H7 (cell line): ENCODE results near the gene SPATS2L. TPM values are rescaled to one million over a fixed set of nuclear protein-coding genes. Genes with fewer than 3 reads are reported as not detected.

ENCODE experiments used
- DNase-seq: peaks from one replicate; pipeline ENCODE4 v3.0.0; 2012
- H3K27me3 ChIP-seq: 2 replicates; pipeline ENCODE4 v1.6.0; 2011; ENCODE audit warnings: mild to moderate bottlenecking, low read length; ENCODE audit not compliant: control insufficient read depth, insufficient read depth
- H3K36me3 ChIP-seq: replicated peaks from 2 replicates; pipeline ENCODE4 v1.5.1; 2011; ENCODE audit warnings: low read length; ENCODE audit not compliant: control insufficient read depth, insufficient read depth
- H3K4me3 ChIP-seq: 2 replicates; pipeline ENCODE4 v1.5.1; 2011; ENCODE audit warnings: low read depth, mild to moderate bottlenecking, control low read depth, low read length, moderate library complexity; ENCODE audit not compliant: insufficient read depth
- total RNA-seq: library from RNA; depleted of rRNA; stranded (reverse); fragments of >200 nt; shearing (Covaris generic); gene quantifications from 2 replicates; pipeline ENCODE4 v1.2.3, GENCODE V29; 2014

Gene SPATS2L
- total RNA-seq, 1 experiment from 2014 or later = 106 TPM

DNA sequence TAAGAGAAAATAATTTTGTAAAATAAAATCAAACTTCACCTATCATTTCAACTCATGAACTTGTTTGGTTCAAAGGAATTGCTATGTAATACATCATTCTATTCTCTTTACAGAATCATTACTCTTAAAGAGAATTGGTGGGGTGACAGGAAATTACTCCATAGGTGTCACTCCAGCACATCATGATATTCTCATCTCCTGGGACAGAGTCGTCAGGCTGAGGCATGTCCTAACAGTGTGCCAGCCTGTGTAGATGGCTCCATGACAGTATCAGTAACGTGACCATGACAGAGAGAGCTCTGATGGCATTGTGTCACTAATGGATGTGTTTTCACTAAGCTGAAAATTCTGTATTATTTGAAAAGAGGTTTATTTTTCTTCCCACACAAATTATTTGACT lies 13.9 kb downstream of the SPATS2L start:
- no peak for DNase-seq
- Histone ChIP-seq H3K4me3 (no peak overlapping the region), H3K36me3 (no peaks in the 10 kb centered on the region), H3K27me3 (no peaks in the 10 kb centered on the region)

DNA sequence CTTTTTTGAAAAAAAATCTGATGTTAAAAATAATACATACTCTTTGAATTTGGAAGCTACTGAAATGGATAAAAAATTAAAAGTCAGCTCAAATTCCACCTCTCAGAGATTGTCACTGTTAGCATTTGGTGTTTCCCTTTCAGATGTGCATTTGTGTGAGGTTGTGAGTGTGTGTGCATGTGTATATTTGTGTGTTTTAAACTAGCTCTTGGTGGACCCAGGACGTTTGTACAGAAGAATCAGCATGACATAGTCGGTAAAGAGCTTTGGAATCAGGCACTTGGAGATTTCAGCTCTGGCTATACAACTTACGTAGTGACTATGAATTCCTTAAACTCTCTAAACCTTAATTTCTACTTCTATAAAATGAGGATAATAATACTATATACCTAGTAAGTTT lies 14.5 kb downstream of the SPATS2L start:
- Histone ChIP-seq H3K27me3 (no peaks in the 10 kb centered on the region), H3K36me3 (no peaks in the 10 kb centered on the region)
- no peak for DNase-seq

GRCh38 chr2:200321780-200322534 lies 15.5 kb downstream of the SPATS2L start:
- no peaks in the 10 kb centered on the region for H3K36me3 ChIP-seq
- no peak overlapping the region for H3K4me3 ChIP-seq
- H3K27me3 ChIP-seq = no peaks in the 10 kb centered on the region
- no peak for DNase-seq

More for the DNA sequence above, 14.5 kb downstream of the SPATS2L start:
- H3K4me3 ChIP-seq = no peak overlapping the region

DNA sequence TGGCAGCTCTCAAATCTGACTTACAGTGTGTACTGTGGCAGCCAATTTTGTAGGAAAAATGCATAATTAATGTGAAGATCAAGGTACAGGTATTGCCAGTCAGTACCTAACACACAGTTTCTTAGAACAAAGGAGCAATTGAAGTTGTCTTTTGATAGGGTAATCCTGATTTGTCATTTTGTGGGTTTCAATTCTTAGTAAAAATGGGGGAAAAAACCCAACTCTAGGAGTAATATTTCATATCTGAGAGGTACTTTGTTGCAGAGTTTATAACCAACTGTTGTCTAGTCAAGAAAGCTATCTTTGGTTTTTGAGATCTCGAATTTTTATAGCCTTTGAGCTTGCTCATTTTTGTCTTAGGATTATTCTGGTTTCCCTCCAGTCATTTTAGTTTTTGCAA lies 16.1 kb downstream of the SPATS2L start:
- H3K36me3 ChIP-seq = no peaks in the 10 kb centered on the region
- no peaks in the 10 kb centered on the region for H3K27me3 ChIP-seq
- H3K4me3 ChIP-seq = no peak overlapping the region
- DNase-seq = no peak

- 0 out of 2 replicates have a peak, but pooled peaks cover 1% of the 10 kb centered on the region for H3K36me3 ChIP-seq
- H3K27me3 ChIP-seq = no peaks in the 10 kb centered on the region
- DNase-seq = no peak
- H3K4me3 ChIP-seq = no peak overlapping the region
Observed at GRCh38 chr2:200324362-200324761, 17.9 kb downstream of the SPATS2L start.

DNA sequence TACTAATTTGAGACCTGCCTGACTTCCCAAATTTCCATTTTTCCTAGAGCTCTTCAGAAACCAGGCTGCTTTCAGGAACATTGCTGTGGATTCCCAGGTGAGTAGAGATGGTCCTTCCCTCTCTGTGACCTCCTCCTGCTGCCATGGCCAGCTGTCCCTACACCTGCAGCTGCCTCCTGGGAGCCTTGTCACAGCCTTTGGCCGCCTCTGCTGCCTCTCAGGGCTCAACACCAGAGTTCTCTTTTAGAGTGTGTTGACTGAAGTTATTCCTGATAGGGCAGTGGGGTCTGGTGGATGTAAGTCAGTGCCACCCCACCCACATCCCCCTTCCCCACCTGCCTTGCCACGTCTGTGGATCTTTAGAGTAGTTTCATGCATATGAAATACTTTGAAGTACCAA lies 22.9 kb downstream of the SPATS2L start:
- Histone ChIP-seq H3K36me3 (peaks cover 5% of the 10 kb centered on the region), H3K27me3 (no peaks in the 10 kb centered on the region), H3K4me3 (no peak overlapping the region)
- DNase-seq = no peak

GRCh38 chr2:200329798-200330197 lies 23.3 kb downstream of the SPATS2L start:
- Histone ChIP-seq H3K4me3 (no peak overlapping the region), H3K27me3 (no peaks in the 10 kb centered on the region), H3K36me3 (peaks cover 5% of the 10 kb centered on the region)
- no peak for DNase-seq

DNA sequence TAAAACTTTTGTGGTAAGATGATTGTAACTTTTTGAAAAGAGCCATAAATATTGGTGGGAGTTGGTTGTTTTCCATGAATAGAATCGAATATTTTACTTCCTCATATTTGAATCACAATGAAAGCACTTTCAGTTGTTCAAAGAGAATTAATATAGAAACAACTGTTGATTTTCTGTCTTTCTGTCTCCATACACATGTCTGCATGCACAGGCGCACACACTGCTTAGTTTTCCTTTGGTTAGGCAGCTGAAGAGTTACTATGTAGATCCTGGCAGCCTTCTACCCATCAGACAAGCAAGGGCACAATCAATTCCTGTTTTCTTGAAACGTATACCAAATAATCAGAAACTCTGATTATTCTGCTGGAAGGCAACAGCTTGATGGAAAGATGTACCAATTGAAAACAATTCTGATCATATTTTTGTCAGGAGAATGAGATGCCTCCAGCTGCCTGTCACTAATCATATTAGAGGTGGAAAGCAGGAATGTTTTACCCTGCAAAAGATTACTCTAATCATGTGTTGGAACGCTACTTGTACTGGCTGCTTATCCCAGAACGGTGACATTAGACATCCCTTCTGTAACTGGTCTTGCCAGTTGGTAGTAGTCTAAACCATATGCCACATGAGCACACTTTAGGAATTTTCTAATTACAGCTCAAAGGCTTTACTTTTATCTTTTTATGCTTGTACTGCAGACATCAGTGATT lies 24.0 kb downstream of the SPATS2L start:
- Histone ChIP-seq H3K4me3 (no peak overlapping the region), H3K27me3 (no peaks in the 10 kb centered on the region), H3K36me3 (peaks cover 5% of the 10 kb centered on the region)
- no peak for DNase-seq

DNA sequence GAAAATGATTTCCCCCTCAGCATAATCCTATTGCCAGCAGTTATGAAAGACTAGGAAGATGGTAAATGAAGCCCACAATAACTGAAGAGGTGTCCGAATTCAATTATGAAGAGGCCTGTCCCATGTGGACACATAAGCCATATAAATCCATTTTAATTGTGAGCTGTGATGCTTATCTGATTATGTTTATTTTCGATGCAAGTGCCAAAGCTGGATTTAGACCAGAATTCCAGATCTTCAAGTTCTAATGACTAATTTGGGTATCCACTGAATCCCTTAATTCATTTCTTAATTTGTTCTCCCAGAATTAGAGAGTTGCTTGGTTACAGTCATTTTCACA lies 24.5 kb downstream of the SPATS2L start:
- H3K36me3 ChIP-seq = peaks cover 5% of the 10 kb centered on the region
- DNase-seq = no peak
- no peaks in the 10 kb centered on the region for H3K27me3 ChIP-seq
- no peak overlapping the region for H3K4me3 ChIP-seq

DNA sequence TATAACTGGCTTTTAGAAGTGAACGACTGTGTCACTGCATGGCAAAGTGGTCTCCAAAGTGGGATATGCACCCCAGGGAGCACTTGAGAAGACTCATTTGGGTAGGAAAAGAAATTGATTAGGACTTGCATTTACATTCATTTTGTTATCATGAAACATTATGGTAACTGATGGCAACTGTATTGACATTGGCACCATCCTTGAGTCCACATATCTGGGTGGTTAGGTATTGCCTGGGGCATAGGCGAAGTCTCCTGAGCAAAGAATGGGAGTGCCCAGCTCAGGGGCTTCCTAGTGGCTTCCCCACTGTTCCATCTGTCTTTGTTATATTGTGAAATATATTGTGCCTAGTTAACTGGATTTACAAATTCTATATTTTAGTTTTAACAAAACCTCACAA lies 29.2 kb downstream of the SPATS2L start:
- Histone ChIP-seq H3K27me3 (no peaks in the 10 kb centered on the region), H3K4me3 (no peak overlapping the region)
- DNase-seq = no peak

GRCh38 chr2:200336980-200337615 lies 30.6 kb downstream of the SPATS2L start:
- Histone ChIP-seq H3K4me3 (no peak overlapping the region), H3K27me3 (no peaks in the 10 kb centered on the region), H3K36me3 (peaks cover 2% of the 10 kb centered on the region)
- no peak for DNase-seq

More for the DNA sequence above, 29.2 kb downstream of the SPATS2L start:
- peaks cover 3% of the 10 kb centered on the region for H3K36me3 ChIP-seq

GRCh38 chr2:200337621-200338020 lies 31.1 kb downstream of the SPATS2L start:
- no peak for DNase-seq
- Histone ChIP-seq H3K27me3 (no peaks in the 10 kb centered on the region), H3K4me3 (no peak overlapping the region), H3K36me3 (no peaks in the 10 kb centered on the region; the same call in none of the 2 replicates)

GRCh38 chr2:200338692-200339091 lies 32.2 kb downstream of the SPATS2L start:
- DNase-seq = no peak
- no peak overlapping the region for H3K4me3 ChIP-seq
- H3K27me3 ChIP-seq = no peaks in the 10 kb centered on the region
- no peaks in the 10 kb centered on the region; the same call in none of the 2 replicates for H3K36me3 ChIP-seq

DNA sequence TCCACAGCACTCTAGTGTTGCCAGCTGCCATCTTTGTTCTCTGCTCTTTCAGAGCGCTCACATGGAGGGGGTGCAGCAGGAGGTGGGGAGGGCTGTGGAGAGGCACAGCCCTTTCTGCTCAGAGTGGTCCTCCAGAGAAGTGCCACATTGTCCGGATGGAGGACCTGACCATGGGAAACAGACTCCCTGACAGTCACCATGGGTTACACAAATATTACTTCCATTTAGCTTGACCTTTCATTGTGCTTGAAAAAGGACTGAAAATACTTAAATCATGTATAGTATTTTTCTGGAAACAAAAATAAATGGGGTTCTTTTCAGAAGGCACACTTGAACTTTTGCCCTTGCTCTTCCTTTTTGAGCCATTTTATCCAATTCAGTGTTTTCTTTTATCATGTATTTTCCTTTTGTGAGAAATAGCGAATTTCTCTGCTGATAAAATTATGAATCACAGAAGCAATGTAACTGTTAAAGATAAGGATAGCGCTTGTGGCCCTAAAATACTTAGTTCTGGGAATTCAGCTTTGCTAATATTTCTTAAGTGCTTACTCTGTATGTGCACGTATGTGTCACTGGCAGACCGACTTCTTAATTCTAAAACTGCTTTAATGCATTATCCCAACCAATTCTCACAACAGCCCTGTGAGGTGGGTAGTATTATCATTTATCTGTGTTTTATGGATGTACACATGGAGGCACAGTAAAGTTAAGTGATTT lies 34.2 kb downstream of the SPATS2L start:
- Histone ChIP-seq H3K36me3 (no peaks in the 10 kb centered on the region; the same call in none of the 2 replicates), H3K27me3 (no peaks in the 10 kb centered on the region), H3K4me3 (no peak overlapping the region)
- DNase-seq = no peak
